ENCODE measurements around the gene TIRAP.
"Not testable (repeated sequence)": the region's sequence is repeated elsewhere in the genome, so short reads cannot be mapped to it uniquely, and the experiment has no call there.

Gene TIRAP

GRCh38 chr11:126282736-126283591 lies at the start of gene TIRAP:
TSS of gene TIRAP (plus strand) at chr11:126283093. CDS start at chr11:126290895, 7,802 bp downstream.
- DNase-seq: no peak

- no peak for DNase-seq
Observed at GRCh38 chr11:126233391-126233790, 49.5 kb upstream of the TIRAP start.

GRCh38 chr11:126246636-126247035 lies 36.3 kb upstream of the TIRAP start:
- DNase-seq: no peak

- no peak for DNase-seq
Observed at GRCh38 chr11:126253265-126253664, 29.6 kb upstream of the TIRAP start.

GRCh38 chr11:126254819-126255218 lies 28.1 kb upstream of the TIRAP start:
- DNase-seq: no peak

- not testable (repeated sequence) for DNase-seq
Observed at GRCh38 chr11:126255507-126255906, 27.4 kb upstream of the TIRAP start.

GRCh38 chr11:126256216-126256615 lies 26.7 kb upstream of the TIRAP start:
- no peak for DNase-seq

GRCh38 chr11:126257144-126257543 lies 25.7 kb upstream of the TIRAP start:
- no peak for DNase-seq

- no peak for DNase-seq
Observed at GRCh38 chr11:126257764-126258163, 25.1 kb upstream of the TIRAP start.

- DNase-seq: no peak
Observed at GRCh38 chr11:126262216-126262615, 20.7 kb upstream of the TIRAP start.

- DNase-seq: no peak
Observed at GRCh38 chr11:126263489-126263888, 19.4 kb upstream of the TIRAP start.

- no peak for DNase-seq
Observed at GRCh38 chr11:126265811-126266210, 17.1 kb upstream of the TIRAP start.

GRCh38 chr11:126267650-126268049 lies 15.2 kb upstream of the TIRAP start:
- DNase-seq: no peak

- DNase-seq: no peak
Observed at GRCh38 chr11:126268361-126268707, 14.6 kb upstream of the TIRAP start.

GRCh38 chr11:126268708-126269579 lies 13.9 kb upstream of the TIRAP start, which contains the start of the genes FOXRED1 and SRPRA:
TSS of gene FOXRED1 (plus strand) at chr11:126269154. CDS start at chr11:126269207, 53 bp downstream.
TSS of gene SRPRA (minus strand) at chr11:126268895. CDS start at chr11:126268804, 91 bp downstream.
- peak; percentile 97 for DNase-seq

GRCh38 chr11:126277322-126277721 lies 5.6 kb upstream of the TIRAP start:
- DNase-seq: no peak

- DNase-seq: no peak
Observed at GRCh38 chr11:126277780-126278179, 5.1 kb upstream of the TIRAP start.

GRCh38 chr11:126279191-126279590 lies 3.7 kb upstream of the TIRAP start:
- no peak for DNase-seq

- peak; percentile 25 for DNase-seq
Observed at GRCh38 chr11:126280595-126280994, 2.3 kb upstream of the TIRAP start.

GRCh38 chr11:126281245-126281644 lies 1.6 kb upstream of the TIRAP start:
- no peak for DNase-seq

- no peak for DNase-seq
Observed at GRCh38 chr11:126281666-126282175, 1.2 kb upstream of the TIRAP start.

- DNase-seq: no peak
Observed at GRCh38 chr11:126282361-126282735, 545 bp upstream of the TIRAP start.

- DNase-seq: peak; percentile 90
Observed at GRCh38 chr11:126284829-126285228, 1.9 kb downstream of the TIRAP start.

- DNase-seq: no peak
Observed at GRCh38 chr11:126288237-126288636, 5.3 kb downstream of the TIRAP start.
